GM19468 (cell line): ENCODE data around the gene WDR81.
"Not testable (repeated sequence)": the region's sequence is repeated elsewhere in the genome, so short reads cannot be mapped to it uniquely, and the experiment has no call there.

ENCODE experiments used
- ATAC-seq: cut with Tn5 transposase; IDR thresholded peaks from one replicate; pipeline ENCODE4 v1.9.1; 2021; ENCODE audit warnings: mild to moderate bottlenecking, moderate library complexity, moderate number of reproducible peaks; ENCODE audit not compliant: unreplicated experiment; ENCODE audit errors: extremely low read depth

The WDR81 gene

GRCh38 chr17:1752425-1753262 is 28.1 kb downstream of the WDR81 start:
- no peak for ATAC-seq

GRCh38 chr17:1753767-1754429 is 29.4 kb downstream of the WDR81 start:
- ATAC-seq: no peak

GRCh38 chr17:1754430-1755112 is 30.1 kb downstream of the WDR81 start:
- ATAC-seq: no peak

GRCh38 chr17:1755252-1755826 is 30.8 kb downstream of the WDR81 start:
- no peak for ATAC-seq

GRCh38 chr17:1755827-1756262 is 31.3 kb downstream of the WDR81 start:
- ATAC-seq: no peak

- no peak for ATAC-seq
Measured at GRCh38 chr17:1758807-1759206, 34.3 kb downstream of the WDR81 start.

GRCh38 chr17:1759529-1759928 is 35.0 kb downstream of the WDR81 start:
- no peak for ATAC-seq

- no peak for ATAC-seq
Measured at GRCh38 chr17:1762233-1762900, 37.9 kb downstream of the WDR81 start.

- no peak for ATAC-seq
Measured at GRCh38 chr17:1762901-1763898, 38.7 kb downstream of the WDR81 start.

- ATAC-seq: no peak
Measured at GRCh38 chr17:1764284-1764683, 39.8 kb downstream of the WDR81 start.

GRCh38 chr17:1764705-1765104 is 40.2 kb downstream of the WDR81 start:
- not testable (repeated sequence) for ATAC-seq

- ATAC-seq: no peak
Measured at GRCh38 chr17:1765576-1765975, 41.1 kb downstream of the WDR81 start.

GRCh38 chr17:1766382-1767135 is 42.1 kb downstream of the WDR81 start:
- ATAC-seq: no peak

GRCh38 chr17:1767358-1767757 is 42.9 kb downstream of the WDR81 start:
- no peak for ATAC-seq

GRCh38 chr17:1769822-1770477 is 45.4 kb downstream of the WDR81 start:
- no peak for ATAC-seq

- ATAC-seq: not testable (repeated sequence)
Measured at GRCh38 chr17:1773000-1773695, 48.6 kb downstream of the WDR81 start.

- no peak for ATAC-seq
Measured at GRCh38 chr17:1773696-1774181, 49.2 kb downstream of the WDR81 start.
